ENCODE measurements around the gene SUSD3.

DNA sequence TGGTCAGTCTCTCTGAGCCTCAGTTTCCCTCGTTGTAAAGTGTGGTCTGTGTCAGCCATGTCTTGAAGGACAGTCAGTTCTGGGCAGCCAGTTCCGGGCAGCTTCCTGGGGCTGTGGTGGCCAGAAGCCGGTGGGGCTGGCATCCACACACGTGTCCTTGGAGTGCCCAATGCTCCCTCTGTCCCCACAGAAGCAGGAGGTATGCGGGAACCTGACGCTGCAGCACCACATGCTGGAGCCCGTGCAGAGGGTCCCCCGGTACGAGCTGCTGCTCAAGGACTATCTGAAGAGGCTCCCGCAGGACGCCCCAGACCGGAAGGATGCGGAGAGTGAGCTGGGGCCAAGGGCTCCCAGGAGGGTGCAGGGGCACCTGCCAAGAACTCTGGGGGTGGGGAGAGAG, 48.4 kb upstream of the SUSD3 start:
- TF ChIP-seq CTCF (IDR thresholded peaks at IDR 0.05) (no peak), POLR2A (IDR thresholded peaks at IDR 0.05) (no peak)
